ENCODE measurements around the gene TYW3. TPM values are rescaled to one million over a fixed set of nuclear protein-coding genes. Genes with fewer than 3 reads are reported as not detected.

Gene TYW3
- total RNA-seq, 1 donor from 2014 or later, result 32.6 TPM

Other genes with a start within 250 kb of the TYW3 start
- not detected in 2 replicates for gene LRRC53, start 220.5 kb upstream of the TYW3 start, total RNA-seq
- gene ERICH3, start 59.4 kb upstream of the TYW3 start, total RNA-seq, result not detected in 2 replicates
- gene CRYZ, start 102 bp upstream of the TYW3 start, total RNA-seq, result 21.3 and 22.7 TPM in 2 replicates

All from activated T-helper 2 cell treated with anti-CD3 and anti-CD28 coated beads, Interferon-gamma antibody, Interleukin-2, Interleukin-4, amounts not matched to agents 10 μg/mL and 5 μg/mL and 100 μg/mL, durations not matched to agents 14 hours and 24 hours and 36 hours (primary cell).